ENCODE results near the gene NHLRC4. TPM values are rescaled to one million over a fixed set of nuclear protein-coding genes. Genes with fewer than 3 reads are reported as not detected.

NHLRC4 gene
- 1 to 10 TPM in 1 of 2 donors, under 1 TPM in 1; 0.25 to 7.0 TPM for total RNA-seq
- under 1 TPM in 1 of 2 donors, not detected in 1; 0.17 TPM for polyA plus RNA-seq

- Histone ChIP-seq H3K4me3 (ENCODE audit: low read depth in 1 of 3, low read length in 3 of 3) (peak within 1 kb of the TSS in 1 of 3 donors; percentile 0), H3K36me3 (ENCODE audit: control insufficient read depth in 4 of 4, insufficient read depth in 3 of 4, low read depth in 1 of 4, low read length in 3 of 4) (no peaks in the 10 kb centered on the region), H3K27ac (ENCODE audit: low read depth in 1 of 2, low read length in 2 of 2) (no peak within 1 kb of the TSS), H3K9ac (ENCODE audit: low read depth in 1 of 2, low read length in 2 of 2) (no peak within 1 kb of the TSS), H3K9me3 (ENCODE audit: control insufficient read depth in 4 of 4, low read length in 3 of 4) (no peaks in the 10 kb centered on the region), H3K4me1 (ENCODE audit: control insufficient read depth in 4 of 4, insufficient read depth in 4 of 4, low read length in 3 of 4) (peaks cover 5 to 37% (median 14%) of the 10 kb centered on the region in 4 donors), H3K27me3 (ENCODE audit: control insufficient read depth in 4 of 4, insufficient read depth in 4 of 4, low read length in 3 of 4) (no peaks in the 10 kb centered on the region)
- TF ChIP-seq EGR1 (IDR thresholded peaks at IDR 0.05; ENCODE audit: low read depth in 2 of 2) (no peak), YY1 (IDR thresholded peaks at IDR 0.05) (no peak), RAD21 (IDR thresholded peaks at IDR 0.05) (no peak), NR2F2 (IDR thresholded peaks at IDR 0.05) (no peak), FOXA1 (IDR thresholded peaks at IDR 0.05) (no peak), SP1 (IDR thresholded peaks at IDR 0.05) (no peak), TAF1 (conservative IDR thresholded peaks at IDR 0.05) (no peak), GABPA (IDR thresholded peaks at IDR 0.05 in 1 of 2, conservative IDR thresholded peaks at IDR 0.05 in 1 of 2) (no peak), ZBTB33 (IDR thresholded peaks at IDR 0.05) (no peak), FOXA2 (IDR thresholded peaks at IDR 0.05) (no peak), CTCF (IDR thresholded peaks at IDR 0.05; ENCODE audit: low read depth, low read length, missing input control) (no peak), JUND (IDR thresholded peaks at IDR 0.05) (no peak), ATF3 (IDR thresholded peaks at IDR 0.05) (no peak), MAX (IDR thresholded peaks at IDR 0.05) (no peak), RXRA (IDR thresholded peaks at IDR 0.05) (no peak), HNF4G (IDR thresholded peaks at IDR 0.05) (no peak), REST (IDR thresholded peaks at IDR 0.05) (no peak)
- peak; percentile 83 for DNase-seq (ENCODE audit: low spot score)
- 61% methylated on average over 26 of the region's 26 CpGs for WGBS
Measured at GRCh38 chr16:566475-567372, at the start of gene NHLRC4. Gene NHLRC4, plus strand, starts transcription at chr16:567005. Its CDS starts 1,043 bp downstream, at chr16:568048.

Measured in liver (tissue), 9 donors.